DOHH2 (cell line): ENCODE data around the gene TMEM266.

Source experiments
- H3F3A ChIP-seq: fragments of 200-600 bp; sonication (generic), shearing (Covaris generic); 2 replicates; pipeline ENCODE4 v1.6.0; 2016; ENCODE audit warnings: antibody characterized with exemption, mild to moderate bottlenecking; ENCODE audit not compliant: control insufficient read depth, insufficient read depth
- H3K27ac ChIP-seq: fragments of 200-600 bp; sonication (generic); 2 replicates; pipeline ENCODE4 v1.5.1; 2014; ENCODE audit warnings: low read depth, mild to moderate bottlenecking, low read length, moderate library complexity
- H3K27me3 ChIP-seq: fragments of 200-600 bp; sonication (generic); 2 replicates; pipeline ENCODE4 v1.6.1; 2014; ENCODE audit warnings: mild to moderate bottlenecking, low read length, mixed read lengths; ENCODE audit not compliant: control insufficient read depth
- H3K36me3 ChIP-seq: fragments of 200-600 bp; sonication (generic); 2 replicates; pipeline ENCODE4 v1.6.1; 2014; ENCODE audit warnings: mild to moderate bottlenecking, low read length, moderate library complexity, mixed read lengths; ENCODE audit not compliant: control insufficient read depth
- H3K4me1 ChIP-seq: fragments of 200-600 bp; sonication (generic); 2 replicates; pipeline ENCODE4 v1.6.1; 2014; ENCODE audit warnings: mild to moderate bottlenecking, low read length, mixed read lengths; ENCODE audit not compliant: control insufficient read depth
- H3K4me2 ChIP-seq: fragments of 200-600 bp; sonication (generic); 2 replicates; pipeline ENCODE4 v1.6.0; 2014; ENCODE audit warnings: mild to moderate bottlenecking, low read length, moderate library complexity
- H3K4me3 ChIP-seq: fragments of 200-600 bp; sonication (generic); 2 replicates; pipeline ENCODE4 v1.5.1; 2014; ENCODE audit warnings: mild to moderate bottlenecking, low read length, mixed read lengths
- H3K79me2 ChIP-seq: fragments of 200-600 bp; sonication (generic); 2 replicates; pipeline ENCODE4 v1.6.1; 2014; ENCODE audit warnings: mild to moderate bottlenecking, low read length, mixed read lengths; ENCODE audit not compliant: control insufficient read depth
- H3K9me2 ChIP-seq: fragments of 200-600 bp; sonication (generic); replicated peaks from 2 replicates; pipeline ENCODE4 v1.6.1; 2014; ENCODE audit warnings: mild to moderate bottlenecking, low read length, mixed read lengths; ENCODE audit not compliant: control insufficient read depth
- H3K9me3 ChIP-seq: fragments of 200-600 bp; sonication (generic); 2 replicates; pipeline ENCODE4 v1.6.1; 2014; ENCODE audit warnings: antibody characterized with exemption, low read length, mixed read lengths; ENCODE audit not compliant: control insufficient read depth, insufficient read depth
- H4K20me1 ChIP-seq: fragments of 200-600 bp; sonication (generic); 2 replicates; pipeline ENCODE4 v1.6.0; 2014; ENCODE audit warnings: low read depth, mild to moderate bottlenecking, antibody characterized with exemption, low read length, moderate library complexity; ENCODE audit not compliant: control insufficient read depth, insufficient read depth
- CTCF ChIP-seq: fragments of 200-600 bp; sonication (generic); IDR thresholded peaks from one replicate; pipeline ENCODE4 v1.5.1; 2014; ENCODE audit warnings: antibody characterized with exemption, mild to moderate bottlenecking, low read depth, low read length; ENCODE audit not compliant: poor library complexity, severe bottlenecking
- EZH2phosphoT487 ChIP-seq: fragments of 200-600 bp; sonication (generic); IDR thresholded peaks from 2 replicates; pipeline ENCODE4 v1.6.1; 2017; ENCODE audit warnings: borderline replicate concordance, mild to moderate bottlenecking, antibody characterized with exemption, low read length, moderate library complexity, mixed read lengths

The TMEM266 gene

DNA sequence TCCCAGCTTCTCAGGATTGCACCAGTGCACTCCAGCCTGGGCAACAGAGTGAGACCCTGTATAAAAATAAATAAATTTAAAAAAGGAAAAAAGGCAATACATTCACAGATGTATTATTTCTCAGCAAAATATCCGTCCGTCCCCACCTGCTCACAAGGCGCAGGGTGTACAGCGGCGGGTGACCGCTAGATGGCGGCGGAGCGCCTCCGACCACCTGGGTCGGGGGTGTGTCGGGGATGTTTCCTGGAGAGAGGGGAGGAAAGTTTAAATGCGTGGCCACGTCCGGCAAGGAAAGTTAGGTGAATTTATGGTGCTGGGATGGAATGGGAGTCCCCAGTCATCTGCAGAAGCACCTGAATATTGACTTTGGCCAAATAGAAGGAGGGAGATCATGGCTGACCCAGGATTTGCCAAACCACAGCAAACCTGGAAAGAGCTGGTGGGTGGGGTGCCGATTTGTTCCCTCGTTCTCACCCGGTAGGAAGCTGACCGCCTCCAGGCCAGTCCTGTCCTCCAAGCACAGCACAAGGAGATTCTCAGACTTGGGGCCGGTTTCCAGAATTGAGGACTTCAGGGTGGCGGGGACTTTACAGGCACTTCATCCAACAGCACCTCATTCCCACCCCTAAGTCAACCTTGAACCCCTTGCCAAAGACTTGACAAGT, 88.3 kb downstream of the TMEM266 start:
- TF ChIP-seq CTCF (peak; percentile 97), EZH2phosphoT487 (no peak)
- Histone ChIP-seq H3K4me1 (peaks cover 11% of the 10 kb centered on the region), H3F3A (no peaks in the 10 kb centered on the region), H3K4me2 (peak overlapping the region; percentile 8; the same call in 1 of the 2 replicates), H3K79me2 (no peaks in the 10 kb centered on the region), H3K9me2 (no peaks in the 10 kb centered on the region), H3K36me3 (no peaks in the 10 kb centered on the region), H4K20me1 (no peaks in the 10 kb centered on the region; the same call in 1 of the 2 replicates), H3K4me3 (no peak overlapping the region), H3K27ac (no peak overlapping the region), H3K27me3 (peaks cover 26% of the 10 kb centered on the region), H3K9me3 (no peaks in the 10 kb centered on the region)

GRCh38 chr15:76149291-76149915, 89.6 kb downstream of the TMEM266 start:
- Histone ChIP-seq H3K4me1 (peaks cover 11% of the 10 kb centered on the region), H3K79me2 (no peaks in the 10 kb centered on the region), H3K9me3 (no peaks in the 10 kb centered on the region), H3K4me3 (no peak overlapping the region), H3K27me3 (peaks cover 22% of the 10 kb centered on the region), H3K36me3 (no peaks in the 10 kb centered on the region), H3F3A (no peaks in the 10 kb centered on the region), H3K4me2 (no peak overlapping the region), H3K9me2 (no peaks in the 10 kb centered on the region), H4K20me1 (no peaks in the 10 kb centered on the region; the same call in 1 of the 2 replicates), H3K27ac (no peak overlapping the region)
- TF ChIP-seq EZH2phosphoT487 (no peak), CTCF (no peak)

DNA sequence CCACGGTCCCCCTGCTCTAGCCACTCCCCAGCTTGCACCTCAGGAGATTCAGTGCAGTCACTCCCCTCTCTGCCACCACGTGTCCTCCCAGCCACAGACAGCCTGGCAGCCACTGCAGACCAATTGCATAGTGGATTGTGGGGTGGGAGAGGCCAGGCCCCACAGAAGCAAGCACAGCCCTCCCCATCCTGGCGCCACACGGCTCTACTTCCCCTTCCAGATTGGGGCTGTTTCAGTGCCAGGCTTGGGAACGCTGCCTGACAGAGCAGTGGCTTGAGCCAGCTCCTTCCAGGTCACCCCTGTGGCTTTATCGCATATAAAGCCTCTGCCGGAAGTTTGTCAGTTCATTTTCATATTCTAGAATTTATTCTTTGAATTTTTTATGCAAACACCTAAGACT, 90.7 kb downstream of the TMEM266 start:
- no peaks in the 10 kb centered on the region for H3F3A ChIP-seq
- H3K27ac ChIP-seq = no peak overlapping the region

More for the DNA sequence above, 90.7 kb downstream of the TMEM266 start:
- Histone ChIP-seq H3K4me2 (peak overlapping the region; percentile 50), H3K79me2 (no peaks in the 10 kb centered on the region), H4K20me1 (no peaks in the 10 kb centered on the region; the same call in 1 of the 2 replicates), H3K9me3 (no peaks in the 10 kb centered on the region), H3K4me3 (no peak overlapping the region), H3K9me2 (no peaks in the 10 kb centered on the region), H3K27me3 (peaks cover 17% of the 10 kb centered on the region), H3K36me3 (no peaks in the 10 kb centered on the region), H3K4me1 (peaks cover 11% of the 10 kb centered on the region)
- no peak for TF ChIP-seq CTCF
- TF ChIP-seq EZH2phosphoT487 = no peak
